Muscle layer of colon (tissue), 2 donors: ENCODE results near the gene PERM1.

Experiments
- H3K27ac ChIP-seq: one replicate; pipeline ENCODE4 v1.7.0; 2013; ENCODE audit warnings: low read depth, mild to moderate bottlenecking, low read length, moderate library complexity
- H3K27me3 ChIP-seq, 2 donors: one replicate each; pipeline ENCODE4 v1.7.0; 2013; ENCODE audit warnings: low read length in 2 of 2, mild to moderate bottlenecking in 2 of 2; ENCODE audit not compliant: insufficient read depth in 2 of 2, control insufficient read depth in 1 of 2
- H3K36me3 ChIP-seq: one replicate; pipeline ENCODE4 v1.7.0; 2013; ENCODE audit warnings: mild to moderate bottlenecking, low read length; ENCODE audit not compliant: insufficient read depth
- H3K4me1 ChIP-seq: one replicate; pipeline ENCODE4 v1.7.0; 2013; ENCODE audit warnings: mild to moderate bottlenecking, low read length; ENCODE audit not compliant: insufficient read depth
- H3K4me3 ChIP-seq, 2 donors: one replicate each; pipeline ENCODE4 v1.7.0; 2013; ENCODE audit warnings: low read length in 2 of 2, low read depth in 1 of 2, mild to moderate bottlenecking in 1 of 2, moderate library complexity in 1 of 2
- H3K9ac ChIP-seq: one replicate; pipeline ENCODE4 v1.7.0; 2013; ENCODE audit warnings: low read length
- H3K9me3 ChIP-seq: one replicate; pipeline ENCODE4 v1.7.0; 2013; ENCODE audit warnings: mild to moderate bottlenecking, low read length
- donor health status: abdominal sarcoma.
- donor health status: Adenocarcinoma of cecum.

PERM1 gene

GRCh38 chr1:965526-966134 lies 16.3 kb downstream of the PERM1 start:
- no peaks in the 10 kb centered on the region for H3K9me3 ChIP-seq
- H3K27ac ChIP-seq = no peak overlapping the region
- H3K9ac ChIP-seq = no peak overlapping the region
- peaks cover 17 to 39% of the 10 kb centered on the region in 2 donors for H3K27me3 ChIP-seq
- H3K4me3 ChIP-seq = no peak overlapping the region
- no peaks in the 10 kb centered on the region for H3K36me3 ChIP-seq
- H3K4me1 ChIP-seq = no peaks in the 10 kb centered on the region

DNA sequence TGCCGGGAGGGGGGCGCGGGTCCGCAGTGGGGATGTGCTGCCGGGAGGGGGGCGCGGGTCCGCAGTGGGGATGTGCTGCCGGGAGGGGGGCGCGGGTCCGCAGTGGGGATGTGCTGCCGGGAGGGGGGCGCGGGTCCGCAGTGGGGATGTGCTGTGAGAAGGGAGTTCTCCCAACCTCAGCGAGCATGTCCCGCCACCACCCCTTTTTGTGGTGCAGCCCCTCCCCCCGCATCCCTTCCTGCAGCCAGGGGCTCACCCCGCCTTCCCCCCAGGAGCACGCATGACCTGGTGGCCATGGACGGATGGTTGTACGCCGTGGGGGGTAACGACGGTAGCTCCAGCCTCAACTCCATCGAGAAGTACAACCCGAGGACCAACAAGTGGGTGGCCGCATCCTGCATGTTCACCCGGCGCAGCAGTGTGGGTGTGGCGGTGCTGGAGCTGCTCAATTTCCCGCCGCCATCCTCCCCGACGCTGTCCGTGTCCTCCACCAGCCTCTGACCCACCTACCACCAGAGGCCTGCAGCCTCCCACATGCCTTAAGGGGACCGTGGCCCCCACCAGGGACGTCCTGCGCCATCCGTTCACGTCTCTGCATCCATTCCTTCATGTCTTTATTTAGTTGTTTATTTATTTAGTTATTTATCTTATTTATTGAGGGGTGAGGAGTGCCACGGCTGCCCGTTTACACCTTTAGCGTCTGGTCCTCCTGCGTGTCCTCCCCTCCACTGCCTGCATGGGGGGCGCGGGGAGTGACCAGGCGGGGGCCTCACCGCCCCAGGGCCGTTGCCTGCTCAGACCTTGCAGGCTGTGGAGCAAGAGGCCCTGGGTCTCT lies 17.0 kb downstream of the PERM1 start:
- Histone ChIP-seq H3K9ac (no peak overlapping the region), H3K27me3 (peaks cover 17 to 33% of the 10 kb centered on the region in 2 donors), H3K4me3 (no peak overlapping the region), H3K4me1 (no peaks in the 10 kb centered on the region), H3K27ac (no peak overlapping the region), H3K36me3 (no peaks in the 10 kb centered on the region), H3K9me3 (no peaks in the 10 kb centered on the region)

DNA sequence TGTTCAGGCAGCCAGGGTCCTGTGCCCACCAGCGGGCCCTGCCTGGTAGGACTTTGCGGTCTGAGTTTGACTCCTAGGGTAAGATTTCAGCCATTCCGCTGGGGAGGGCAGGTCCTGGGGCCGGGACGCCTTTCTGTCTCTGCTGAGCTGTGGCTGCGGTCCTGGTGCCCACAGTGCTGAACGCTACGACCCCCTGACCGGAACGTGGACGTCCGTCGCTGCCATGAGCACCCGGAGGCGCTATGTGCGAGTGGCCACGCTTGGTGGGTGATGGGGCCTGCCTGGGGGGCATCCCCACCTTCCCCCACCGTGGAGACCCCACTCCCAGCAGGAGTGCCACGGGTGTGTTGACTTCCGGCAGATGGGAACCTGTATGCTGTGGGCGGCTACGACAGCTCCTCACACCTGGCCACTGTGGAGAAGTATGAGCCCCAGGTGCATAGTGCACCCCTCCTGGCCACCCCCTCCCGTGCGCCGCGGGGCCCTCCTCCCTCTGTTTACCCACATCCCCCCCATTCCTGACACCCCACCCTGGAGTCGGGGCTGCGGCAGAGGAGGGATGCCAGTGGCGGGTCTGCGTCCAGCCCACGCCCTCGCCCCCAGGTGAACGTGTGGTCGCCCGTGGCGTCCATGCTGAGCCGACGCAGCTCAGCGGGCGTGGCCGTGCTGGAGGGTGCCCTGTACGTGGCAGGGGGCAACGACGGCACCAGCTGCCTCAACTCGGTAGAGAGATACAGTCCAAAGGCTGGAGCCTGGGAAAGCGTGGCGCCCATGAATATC lies 18.0 kb downstream of the PERM1 start:
- H3K9ac ChIP-seq = no peak overlapping the region
- H3K4me1 ChIP-seq = no peaks in the 10 kb centered on the region
- no peaks in the 10 kb centered on the region for H3K9me3 ChIP-seq
- H3K36me3 ChIP-seq = no peaks in the 10 kb centered on the region
- H3K27ac ChIP-seq = no peak overlapping the region
- H3K4me3 ChIP-seq = no peak overlapping the region
- H3K27me3 ChIP-seq = peaks cover 13 to 30% of the 10 kb centered on the region in 2 donors

- H3K27me3 ChIP-seq = peaks cover 7 to 23% of the 10 kb centered on the region in 2 donors
- H3K9me3 ChIP-seq = no peaks in the 10 kb centered on the region
- H3K4me3 ChIP-seq = no peak overlapping the region
- no peaks in the 10 kb centered on the region for H3K36me3 ChIP-seq
- no peak overlapping the region for H3K9ac ChIP-seq
- H3K27ac ChIP-seq = no peak overlapping the region
- H3K4me1 ChIP-seq = peaks cover 3% of the 10 kb centered on the region
These were observed 18.6 kb downstream of the PERM1 start for GRCh38 chr1:963301-963651.

DNA sequence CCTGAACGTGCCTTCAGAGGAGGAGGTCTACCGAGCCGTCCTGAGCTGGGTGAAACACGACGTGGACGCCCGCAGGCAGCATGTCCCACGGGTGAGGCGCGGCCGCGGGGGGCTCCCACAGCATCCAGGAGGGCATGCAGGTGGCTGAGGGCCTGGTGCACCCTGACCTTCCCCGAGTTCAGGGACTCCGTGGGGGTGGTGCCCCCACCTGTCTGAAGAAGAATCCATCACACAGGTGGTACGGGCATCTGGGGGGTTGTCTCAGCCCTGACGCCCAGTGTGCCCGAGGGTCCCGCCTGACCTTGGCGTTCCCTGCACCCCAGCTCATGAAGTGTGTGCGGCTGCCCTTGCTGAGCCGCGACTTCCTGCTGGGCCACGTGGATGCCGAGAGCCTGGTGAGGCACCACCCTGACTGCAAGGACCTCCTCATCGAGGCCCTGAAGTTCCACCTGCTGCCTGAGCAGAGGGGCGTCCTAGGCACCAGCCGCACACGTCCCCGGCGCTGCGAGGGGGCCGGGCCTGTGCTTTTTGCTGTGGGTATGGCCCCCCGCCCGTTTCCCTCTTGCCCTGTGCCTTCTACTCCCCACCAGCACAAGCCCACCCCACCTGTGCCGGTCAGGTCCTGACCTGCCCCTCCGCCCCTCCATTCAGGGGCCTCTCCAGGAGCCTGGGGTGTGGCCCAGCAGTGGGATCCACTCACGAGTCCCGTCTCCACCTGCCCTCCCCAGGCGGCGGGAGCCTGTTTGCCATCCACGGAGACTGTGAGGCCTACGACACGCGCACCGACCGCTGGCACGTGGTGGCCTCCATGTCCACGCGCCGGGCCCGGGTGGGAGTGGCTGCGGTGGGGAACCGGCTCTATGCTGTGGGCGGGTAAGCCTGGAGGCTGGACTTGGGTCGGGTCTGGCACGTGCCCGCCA lies 19.3 kb downstream of the PERM1 start:
- H3K9me3 ChIP-seq = no peaks in the 10 kb centered on the region
- no peak overlapping the region for H3K27ac ChIP-seq
- H3K27me3 ChIP-seq = peaks cover under 1 to 17% of the 10 kb centered on the region in 2 donors
- peaks cover 10% of the 10 kb centered on the region for H3K4me1 ChIP-seq
- H3K36me3 ChIP-seq = no peaks in the 10 kb centered on the region
- no peak overlapping the region for H3K4me3 ChIP-seq
- H3K9ac ChIP-seq = no peak overlapping the region

DNA sequence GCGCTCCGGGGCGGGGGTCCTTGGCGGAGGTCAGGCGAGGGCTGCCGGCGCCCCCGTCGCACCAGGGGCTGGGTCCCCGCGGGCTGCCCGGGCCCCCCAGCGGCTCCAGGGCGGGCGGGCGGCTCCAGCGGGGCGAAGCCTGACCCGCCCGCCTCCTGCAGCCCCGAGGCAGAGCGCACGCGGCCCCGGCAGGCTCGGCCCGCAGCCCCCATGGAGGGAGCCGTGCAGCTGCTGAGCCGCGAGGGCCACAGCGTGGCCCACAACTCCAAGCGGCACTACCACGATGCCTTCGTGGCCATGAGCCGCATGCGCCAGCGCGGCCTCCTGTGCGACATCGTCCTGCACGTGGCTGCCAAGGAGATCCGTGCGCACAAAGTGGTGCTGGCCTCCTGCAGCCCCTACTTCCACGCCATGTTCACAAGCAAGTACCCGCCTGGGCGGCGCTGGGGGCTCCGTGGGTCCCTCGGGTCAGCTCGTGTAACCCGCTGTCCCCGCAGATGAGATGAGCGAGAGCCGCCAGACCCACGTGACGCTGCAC lies 20.7 kb downstream of the PERM1 start:
- H3K27me3 ChIP-seq = peaks cover 0 to 2% of the 10 kb centered on the region in 2 donors
- no peak overlapping the region for H3K27ac ChIP-seq
- H3K9ac ChIP-seq = no peak overlapping the region
- peaks cover 19% of the 10 kb centered on the region for H3K4me1 ChIP-seq
- peaks cover 6% of the 10 kb centered on the region for H3K36me3 ChIP-seq
- H3K9me3 ChIP-seq = no peaks in the 10 kb centered on the region
- peak overlapping the region in 1 of 2 donors; percentile 38 for H3K4me3 ChIP-seq

DNA sequence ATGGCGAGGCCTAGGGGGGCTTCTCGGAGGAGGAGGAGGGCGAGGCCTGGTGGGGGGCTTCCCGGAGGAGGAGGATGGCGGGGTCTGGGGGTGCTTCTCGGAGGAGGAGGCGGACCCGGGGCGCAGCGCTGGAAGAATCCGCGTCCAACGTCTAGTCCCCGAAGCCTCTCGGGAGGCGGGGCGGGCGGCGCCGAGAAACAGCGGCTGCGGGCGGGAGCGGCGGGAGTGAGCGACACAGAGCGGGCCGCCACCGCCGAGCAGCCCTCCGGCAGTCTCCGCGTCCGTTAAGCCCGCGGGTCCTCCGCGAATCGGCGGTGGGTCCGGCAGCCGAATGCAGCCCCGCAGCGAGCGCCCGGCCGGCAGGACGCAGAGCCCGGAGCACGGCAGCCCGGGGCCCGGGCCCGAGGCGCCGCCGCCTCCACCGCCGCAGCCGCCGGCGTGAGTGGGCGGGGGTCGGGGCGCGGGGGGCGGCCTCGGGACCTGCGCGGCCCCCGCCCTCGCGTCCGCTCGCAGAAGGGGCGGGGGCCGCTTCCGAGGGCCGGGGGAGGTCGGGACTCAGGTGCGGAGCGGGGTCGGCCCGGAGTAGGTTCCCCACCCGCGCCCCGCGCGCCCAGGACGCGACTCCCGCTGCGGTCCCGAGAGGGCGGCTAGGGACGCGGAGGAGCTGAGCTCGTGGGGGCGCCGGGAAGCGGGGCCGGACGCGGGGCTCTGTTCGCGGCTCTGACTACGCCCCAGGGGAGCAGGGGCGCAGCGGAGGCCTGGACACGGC lies 21.3 kb downstream of the PERM1 start, which contains the start of gene KLHL17:
Gene KLHL17, plus strand, starts transcription at position 222 of the 769 bp plus-strand sequence. Its CDS starts 110 bp downstream, at position 332.
- peaks cover 19% of the 10 kb centered on the region for H3K4me1 ChIP-seq
- no peak within 1 kb of the TSS for H3K9ac ChIP-seq
- no peak within 1 kb of the TSS for H3K27ac ChIP-seq
- peak within 1 kb of the TSS; percentile 91 to 98 for H3K4me3 ChIP-seq
- H3K36me3 ChIP-seq = peaks cover 13% of the 10 kb centered on the region
- H3K27me3 ChIP-seq = no peaks in the 10 kb centered on the region
- no peaks in the 10 kb centered on the region for H3K9me3 ChIP-seq

DNA sequence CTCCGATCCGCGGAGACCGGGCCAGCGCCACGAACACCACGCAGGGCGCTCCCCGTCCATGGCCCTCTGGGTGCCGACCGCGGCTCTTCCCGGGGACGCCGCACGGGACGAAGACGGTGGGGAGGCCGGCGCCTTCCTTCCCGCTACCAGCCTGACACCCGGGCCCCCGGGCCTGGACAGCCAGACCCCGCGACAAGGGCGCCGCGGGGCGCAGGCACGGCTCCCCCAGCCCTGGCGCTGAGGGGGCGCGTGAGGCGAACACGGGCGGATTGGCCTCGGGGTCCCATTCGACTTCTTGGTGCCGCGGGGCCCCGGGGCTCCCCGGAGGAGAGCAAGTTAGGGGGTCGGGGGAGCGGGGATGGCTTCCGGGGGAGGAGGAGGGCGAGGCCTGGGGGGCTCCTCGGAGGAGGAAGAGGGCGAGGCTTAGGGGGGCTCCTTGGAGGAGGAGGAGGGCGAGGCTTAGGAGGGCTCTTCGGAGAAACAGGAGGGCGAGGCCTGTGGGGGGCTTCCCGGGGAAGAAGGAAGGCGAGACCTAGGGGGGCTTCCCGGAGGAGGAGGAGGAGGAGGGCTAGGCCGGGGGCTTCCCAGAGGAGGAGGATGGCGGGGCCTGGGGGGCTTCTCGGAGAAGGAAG lies 22.0 kb downstream of the PERM1 start:
- peaks cover 19% of the 10 kb centered on the region for H3K4me1 ChIP-seq
- H3K36me3 ChIP-seq = peaks cover 20% of the 10 kb centered on the region
- no peak overlapping the region for H3K27ac ChIP-seq
- H3K4me3 ChIP-seq = peak overlapping the region; percentile 62 to 98
- H3K9ac ChIP-seq = no peak overlapping the region
- H3K9me3 ChIP-seq = no peaks in the 10 kb centered on the region
- no peaks in the 10 kb centered on the region for H3K27me3 ChIP-seq

DNA sequence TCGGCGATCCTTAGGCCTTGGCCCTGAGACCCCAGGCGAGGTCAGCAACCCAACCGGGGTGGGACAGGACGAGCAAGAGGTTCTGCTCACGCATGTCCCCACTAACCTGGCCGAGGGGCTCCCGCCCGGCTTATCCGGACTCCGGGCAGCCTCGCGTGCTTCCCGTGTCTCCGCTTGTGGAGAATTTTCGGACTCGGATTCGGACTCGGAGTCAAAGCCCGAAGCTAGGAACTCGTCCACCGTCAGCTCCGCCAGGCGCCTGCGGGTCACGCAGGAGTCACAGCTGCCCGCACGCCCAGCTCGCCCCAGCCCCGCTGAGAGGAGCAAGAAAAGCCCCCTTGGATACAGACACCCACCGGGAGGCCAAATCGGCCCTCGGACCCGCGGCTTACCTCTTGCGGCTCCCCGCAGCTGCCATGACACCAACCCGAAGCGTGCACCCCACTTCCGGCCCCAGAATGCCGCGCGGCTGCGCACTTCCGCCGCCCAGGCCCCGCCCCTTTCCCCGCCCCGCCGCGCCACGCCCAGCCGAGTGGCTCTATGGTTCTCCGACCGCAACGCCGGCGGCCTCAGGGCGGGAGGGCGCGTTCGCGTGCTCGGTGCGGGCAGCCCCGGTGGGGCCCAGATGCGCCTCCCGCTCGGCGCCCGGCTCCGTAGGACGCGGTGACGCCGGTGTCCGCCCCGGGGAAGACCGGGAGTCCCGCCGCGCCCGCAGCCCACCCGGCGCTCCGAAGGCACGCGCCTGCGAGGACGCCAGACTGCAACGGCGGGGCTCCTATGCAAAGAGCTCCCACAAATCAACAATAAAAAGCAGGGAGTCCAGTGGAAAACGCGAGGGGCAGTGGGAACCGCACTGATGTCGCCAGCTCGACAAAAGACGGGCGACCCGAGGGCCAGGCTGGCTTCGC lies 22.8 kb downstream of the PERM1 start, which contains the start of gene NOC2L:
Gene NOC2L, minus strand, starts transcription at position 434 of the 908 bp plus-strand sequence. Its CDS starts 16 bp downstream, at position 418.
- peak within 1 kb of the TSS; percentile 78 for H3K9ac ChIP-seq

More for the DNA sequence above, 22.8 kb downstream of the PERM1 start, which contains the start of gene NOC2L:
- H3K4me3 ChIP-seq = peak within 1 kb of the TSS; percentile 91 to 98
- H3K9me3 ChIP-seq = no peaks in the 10 kb centered on the region
- peak within 1 kb of the TSS; percentile 43 for H3K27ac ChIP-seq
- H3K27me3 ChIP-seq = no peaks in the 10 kb centered on the region
- H3K36me3 ChIP-seq = peaks cover 28% of the 10 kb centered on the region
- peaks cover 19% of the 10 kb centered on the region for H3K4me1 ChIP-seq
